Fibroblast of the conjunctiva (primary cell): ENCODE measurements around the gene SYNGR1.
"Not testable (repeated sequence)": the region's sequence is repeated elsewhere in the genome, so short reads cannot be mapped to it uniquely, and the experiment has no call there.

ENCODE experiments used
- DNase-seq: peaks from one replicate; pipeline ENCODE4 v3.0.0-alpha.2; 2010; ENCODE audit warnings: low read depth

Gene SYNGR1

GRCh38 chr22:39316440-39317083, 33.2 kb upstream of the SYNGR1 start:
- peak; percentile 92 for DNase-seq

- DNase-seq = no peak
Measured at GRCh38 chr22:39317084-39317774, 32.6 kb upstream of the SYNGR1 start.

GRCh38 chr22:39317775-39318506, 31.9 kb upstream of the SYNGR1 start:
- no peak for DNase-seq

GRCh38 chr22:39318507-39319283, 31.1 kb upstream of the SYNGR1 start:
- DNase-seq = no peak

- peak; percentile 99 for DNase-seq
Measured at GRCh38 chr22:39319284-39320022, 30.3 kb upstream of the SYNGR1 start, which contains the start of gene RPL3. Gene RPL3 (minus strand): TSS chr22:39319623. CDS start chr22:39319597, 26 bp downstream.

GRCh38 chr22:39320616-39321029, 29.2 kb upstream of the SYNGR1 start:
- not testable (repeated sequence) for DNase-seq

- DNase-seq = no peak
Measured at GRCh38 chr22:39325392-39325932, 24.3 kb upstream of the SYNGR1 start.

GRCh38 chr22:39327995-39328754, 21.6 kb upstream of the SYNGR1 start:
- DNase-seq = no peak

- DNase-seq = not testable (repeated sequence)
Measured at GRCh38 chr22:39330553-39330952, 19.2 kb upstream of the SYNGR1 start.

- peak; percentile 72 for DNase-seq
Measured at GRCh38 chr22:39332441-39333064, 17.2 kb upstream of the SYNGR1 start.

GRCh38 chr22:39336411-39336810, 13.4 kb upstream of the SYNGR1 start:
- no peak for DNase-seq

- DNase-seq = not testable (repeated sequence)
Measured at GRCh38 chr22:39339775-39340174, 10.0 kb upstream of the SYNGR1 start.

- no peak for DNase-seq
Measured at GRCh38 chr22:39341179-39341578, 8.6 kb upstream of the SYNGR1 start.

GRCh38 chr22:39343259-39344045, 6.3 kb upstream of the SYNGR1 start:
- DNase-seq = no peak

GRCh38 chr22:39344046-39344390, 5.8 kb upstream of the SYNGR1 start:
- DNase-seq = no peak

- DNase-seq = no peak
Measured at GRCh38 chr22:39345231-39345630, 4.6 kb upstream of the SYNGR1 start.

- no peak for DNase-seq
Measured at GRCh38 chr22:39348909-39349505, 784 bp upstream of the SYNGR1 start.

GRCh38 chr22:39349506-39349966, 255 bp upstream of the SYNGR1 start:
- no peak for DNase-seq
